Measurements from ENCODE around the gene HOXD3.

Gene HOXD3

DNA sequence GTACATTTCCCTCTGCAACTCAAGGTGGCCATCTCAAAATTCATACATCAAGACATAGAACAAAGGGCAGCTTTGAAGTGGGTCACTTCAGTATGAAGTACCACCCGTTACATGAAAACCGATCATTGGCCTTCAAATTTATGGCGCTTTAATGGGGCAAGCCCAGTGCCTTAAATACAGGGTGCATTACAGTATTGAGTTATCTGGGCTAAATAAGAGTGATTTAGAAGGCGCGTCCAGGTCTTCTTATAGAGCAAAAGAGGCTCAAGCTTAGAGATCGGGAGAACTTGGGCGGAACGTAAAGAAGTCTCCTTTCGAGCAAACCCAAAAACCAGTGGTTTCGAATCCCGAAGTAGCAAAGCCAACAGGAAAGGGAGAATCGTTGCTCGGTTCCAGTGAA lies 7.1 kb downstream of the HOXD3 start:
- no peak for DNase-seq (ENCODE audit: low read depth)
- TF ChIP-seq, protein P1, sequence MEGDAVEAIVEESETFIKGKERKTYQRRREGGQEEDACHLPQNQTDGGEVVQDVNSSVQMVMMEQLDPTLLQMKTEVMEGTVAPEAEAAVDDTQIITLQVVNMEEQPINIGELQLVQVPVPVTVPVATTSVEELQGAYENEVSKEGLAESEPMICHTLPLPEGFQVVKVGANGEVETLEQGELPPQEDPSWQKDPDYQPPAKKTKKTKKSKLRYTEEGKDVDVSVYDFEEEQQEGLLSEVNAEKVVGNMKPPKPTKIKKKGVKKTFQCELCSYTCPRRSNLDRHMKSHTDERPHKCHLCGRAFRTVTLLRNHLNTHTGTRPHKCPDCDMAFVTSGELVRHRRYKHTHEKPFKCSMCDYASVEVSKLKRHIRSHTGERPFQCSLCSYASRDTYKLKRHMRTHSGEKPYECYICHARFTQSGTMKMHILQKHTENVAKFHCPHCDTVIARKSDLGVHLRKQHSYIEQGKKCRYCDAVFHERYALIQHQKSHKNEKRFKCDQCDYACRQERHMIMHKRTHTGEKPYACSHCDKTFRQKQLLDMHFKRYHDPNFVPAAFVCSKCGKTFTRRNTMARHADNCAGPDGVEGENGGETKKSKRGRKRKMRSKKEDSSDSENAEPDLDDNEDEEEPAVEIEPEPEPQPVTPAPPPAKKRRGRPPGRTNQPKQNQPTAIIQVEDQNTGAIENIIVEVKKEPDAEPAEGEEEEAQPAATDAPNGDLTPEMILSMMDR (conservative IDR thresholded peaks at IDR 0.05; ENCODE audit: low read length): no peak
- H3K4me3 ChIP-seq (ENCODE audit: low read length): no peak overlapping the region

DNA sequence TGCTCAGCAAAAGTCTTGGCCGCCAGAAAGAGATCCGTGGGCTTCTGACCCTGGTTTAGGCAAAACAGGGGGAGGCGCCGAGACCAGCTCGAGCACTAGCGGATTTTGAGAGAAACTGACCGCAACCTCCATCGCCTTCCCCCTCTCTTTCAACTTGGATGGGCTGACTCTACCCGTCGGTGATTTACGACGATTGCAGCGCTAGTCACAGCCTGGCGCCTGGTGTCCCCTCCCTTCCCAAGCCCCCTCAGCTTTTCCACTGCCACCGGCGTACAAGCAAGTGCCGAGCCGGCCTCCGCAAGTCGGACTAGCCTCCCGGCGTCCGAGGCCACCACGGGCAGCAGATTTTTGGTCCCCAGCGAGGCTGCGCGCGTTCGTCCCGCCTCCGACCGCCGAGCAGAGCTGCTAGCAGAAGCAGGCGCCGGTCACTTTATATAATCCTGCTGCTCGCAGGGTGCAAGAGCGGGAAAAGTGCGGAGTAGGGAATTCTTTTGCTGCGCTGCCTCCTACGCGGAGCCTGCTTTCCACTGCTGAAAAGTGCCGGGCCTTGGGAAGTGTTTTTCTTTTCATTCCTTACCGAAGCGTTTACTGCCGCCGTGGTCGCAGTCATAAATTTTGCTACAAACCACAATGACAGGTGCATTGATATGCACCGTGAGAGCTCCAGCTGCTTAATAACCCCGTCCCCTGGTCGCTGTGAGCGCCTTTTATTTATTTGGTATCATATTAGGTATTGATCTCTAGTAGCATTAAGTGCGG lies 7.7 kb downstream of the HOXD3 start:
- TF ChIP-seq, protein P1 (conservative IDR thresholded peaks at IDR 0.05; ENCODE audit: low read length): no peak
- no peak for DNase-seq (ENCODE audit: low read depth)
- no peak overlapping the region for H3K4me3 ChIP-seq (ENCODE audit: low read length)

DNA sequence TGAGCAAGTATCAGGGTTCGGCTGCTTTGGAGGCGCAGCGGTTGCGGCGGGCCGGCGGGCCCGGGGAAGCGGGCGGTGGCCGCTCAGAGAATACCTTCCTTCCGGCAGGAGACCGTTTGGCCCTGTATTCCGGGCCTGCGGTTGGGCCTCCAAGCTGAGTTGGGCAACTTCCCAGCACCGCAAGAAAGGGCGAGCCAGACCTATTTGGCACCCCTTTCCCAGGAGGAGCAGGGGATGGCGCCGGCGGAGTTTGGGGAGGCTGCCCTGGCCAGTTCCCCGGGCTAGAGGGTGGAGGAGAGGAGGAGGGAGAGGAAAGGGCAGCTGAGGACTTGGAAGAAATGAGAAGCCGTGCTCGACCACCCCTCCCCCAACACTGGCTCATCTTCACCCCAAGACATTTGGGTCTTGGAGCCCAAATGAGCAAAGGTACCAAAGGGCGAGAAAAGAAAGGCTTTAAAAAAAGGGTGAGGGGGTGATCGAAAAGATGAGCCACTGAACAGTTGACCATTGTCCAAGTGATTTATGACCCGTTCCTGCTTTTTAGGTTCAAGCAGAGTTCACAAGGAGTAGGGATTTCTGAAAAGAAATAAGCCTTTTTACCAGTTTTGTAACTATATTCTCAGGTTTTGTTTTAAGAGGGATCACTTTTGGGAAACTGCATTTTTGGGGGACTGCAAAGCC lies 8.4 kb downstream of the HOXD3 start:
- DNase-seq (ENCODE audit: low read depth): no peak
- H3K4me3 ChIP-seq (ENCODE audit: low read length): no peak overlapping the region
- TF ChIP-seq, protein P1 (conservative IDR thresholded peaks at IDR 0.05; ENCODE audit: low read length): no peak

DNA sequence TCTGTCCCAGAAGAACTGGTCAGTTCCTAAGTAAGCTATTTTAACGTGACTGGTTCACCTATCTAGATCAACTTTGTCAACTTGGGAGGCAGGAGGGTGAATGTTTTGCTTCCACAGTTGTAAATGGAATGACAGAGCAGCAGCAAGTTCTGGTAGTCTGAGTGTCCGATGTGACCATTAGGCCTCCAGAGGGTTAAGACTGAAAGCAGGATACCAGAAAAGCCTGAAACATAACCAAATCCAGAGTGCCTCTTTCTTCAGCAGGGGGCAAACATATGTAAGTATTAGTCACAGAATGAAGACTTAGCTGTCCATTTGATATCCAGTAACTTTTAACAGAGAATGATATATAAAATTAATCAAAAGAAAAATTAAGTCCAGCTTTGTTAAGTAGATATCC lies 9.2 kb downstream of the HOXD3 start:
- H3K4me3 ChIP-seq (ENCODE audit: low read length): no peak overlapping the region

DNA sequence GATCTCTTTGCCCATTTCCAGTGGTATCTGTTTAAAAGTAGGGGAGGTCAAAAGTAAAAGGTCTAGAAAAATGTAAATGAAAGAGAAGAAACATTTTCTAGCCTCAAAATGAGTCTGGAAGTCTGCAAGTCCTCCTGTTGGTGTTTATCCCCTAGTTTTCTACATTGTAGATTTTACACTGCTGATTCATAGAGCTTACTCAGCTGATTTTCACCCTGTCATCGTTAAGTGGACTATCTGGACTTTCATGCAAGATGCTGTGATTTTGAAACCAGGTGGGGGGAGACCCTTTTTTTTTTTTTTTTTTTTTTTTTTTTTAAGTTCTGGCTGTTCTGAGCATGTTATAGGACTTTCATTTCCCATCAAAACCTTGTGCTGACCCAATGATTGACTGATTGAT lies 10.3 kb downstream of the HOXD3 start:
- H3K4me3 ChIP-seq (ENCODE audit: low read length): no peak overlapping the region
- TF ChIP-seq, protein P1 (conservative IDR thresholded peaks at IDR 0.05; ENCODE audit: low read length): no peak
- peak; percentile 42 for DNase-seq (ENCODE audit: low read depth)

More for the DNA sequence above, 9.2 kb downstream of the HOXD3 start:
- no peak for DNase-seq (ENCODE audit: low read depth)
- TF ChIP-seq, protein P1 (conservative IDR thresholded peaks at IDR 0.05; ENCODE audit: low read length): no peak

DNA sequence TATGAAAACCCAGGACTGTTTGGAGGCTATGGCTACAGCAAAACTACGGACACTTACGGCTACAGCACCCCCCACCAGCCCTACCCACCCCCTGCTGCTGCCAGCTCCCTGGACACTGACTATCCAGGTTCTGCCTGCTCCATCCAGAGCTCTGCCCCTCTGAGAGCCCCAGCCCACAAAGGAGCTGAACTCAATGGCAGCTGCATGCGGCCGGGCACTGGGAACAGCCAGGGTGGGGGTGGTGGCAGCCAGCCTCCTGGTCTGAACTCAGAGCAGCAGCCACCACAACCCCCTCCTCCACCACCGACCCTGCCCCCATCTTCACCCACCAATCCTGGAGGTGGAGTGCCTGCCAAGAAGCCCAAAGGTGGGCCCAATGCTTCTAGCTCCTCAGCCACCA lies 12.1 kb downstream of the HOXD3 start:
- DNase-seq (ENCODE audit: low read depth): no peak
- TF ChIP-seq, protein P1 (conservative IDR thresholded peaks at IDR 0.05; ENCODE audit: low read length): no peak

DNA sequence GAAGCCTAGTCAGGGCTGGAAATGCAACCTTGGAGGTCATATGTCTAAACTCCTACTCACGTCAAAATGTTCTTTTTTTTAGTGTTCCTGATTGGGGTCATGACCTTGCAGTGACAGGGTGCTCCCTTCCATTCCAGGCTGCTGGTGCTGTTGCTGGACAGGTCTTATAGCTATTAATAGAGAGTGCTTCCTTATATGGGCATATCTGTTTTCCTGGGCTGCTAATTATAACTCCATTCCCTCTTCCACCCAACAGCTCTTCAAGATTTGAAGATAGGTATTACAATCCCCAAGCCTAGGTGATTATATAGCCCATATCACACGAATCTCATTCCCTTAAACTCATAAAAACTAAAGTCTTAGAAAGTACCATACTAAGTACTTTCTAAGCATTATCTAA lies 12.6 kb downstream of the HOXD3 start:
- no peak for DNase-seq (ENCODE audit: low read depth)
- TF ChIP-seq, protein P1 (conservative IDR thresholded peaks at IDR 0.05; ENCODE audit: low read length): no peak
- H3K4me3 ChIP-seq (ENCODE audit: low read length): no peak overlapping the region

More for the DNA sequence above, 12.1 kb downstream of the HOXD3 start:
- no peak overlapping the region for H3K4me3 ChIP-seq (ENCODE audit: low read length)

All from AG10803 (cell line).